Activated CD4-positive, alpha-beta T cell treated with anti-CD3 and anti-CD28 coated beads, Interleukin-2, amount 50 U/mL, for 24 hours (primary cell): ENCODE data around the gene EHD1.

Source experiments
- DNase-seq, 2 donors: peaks; one replicate each; pipeline ENCODE4 v3.0.0-alpha.2; 2020; ENCODE audit warnings: low read depth in 1 of 2, low spot score in 1 of 2

EHD1 gene

GRCh38 chr11:64802370-64803157 is 75.9 kb downstream of the EHD1 start:
- no peak for DNase-seq
